CD14-positive monocyte (primary cell): Measurements from ENCODE around the gene ANGPTL4. TPM values are rescaled to one million over a fixed set of nuclear protein-coding genes. Genes with fewer than 3 reads are reported as not detected.
"Not testable (repeated sequence)": the region's sequence is repeated elsewhere in the genome, so short reads cannot be mapped to it uniquely, and the experiment has no call there.

ENCODE experiments used
- DNase-seq, 3 donors: peaks; one replicate each; pipeline ENCODE4 v3.0.0-alpha.2; 2011 to 2022
- H2AFZ ChIP-seq: 2 replicates; pipeline ENCODE4 v1.6.0; 2012; ENCODE audit warnings: mild to moderate bottlenecking, low read depth, low read length, inconsistent platforms; ENCODE audit not compliant: insufficient read depth, poor library complexity, severe bottlenecking
- H3K27ac ChIP-seq, 2 donors: 1 replicate in 1 of 2; 2 replicates in 1 of 2; pipeline ENCODE4 v1.5.1; 2012 to 2013; ENCODE audit warnings: low read length in 2 of 2, control low read depth in 1 of 2, inconsistent platforms in 1 of 2, low read depth in 1 of 2, mild to moderate bottlenecking in 1 of 2
- H3K27me3 ChIP-seq, 2 donors: one replicate each; pipeline versions ENCODE4 v1.6.0 to v1.6.1; 2011 to 2013; ENCODE audit warnings: low read length in 2 of 2; ENCODE audit not compliant: control insufficient read depth in 2 of 2, insufficient read depth in 2 of 2
- H3K36me3 ChIP-seq, 2 donors: replicated peaks in 1 of 2; 1 replicate in 1 of 2; 2 replicates in 1 of 2; pipeline versions ENCODE4 v1.5.1 to v1.6.1; 2012 to 2013; ENCODE audit warnings: low read length in 2 of 2, control low read depth in 1 of 2, inconsistent platforms in 1 of 2, mild to moderate bottlenecking in 1 of 2; ENCODE audit not compliant: insufficient read depth in 2 of 2, control insufficient read depth in 1 of 2
- H3K4me1 ChIP-seq, 2 donors: 1 replicate in 1 of 2; 2 replicates in 1 of 2; pipeline versions ENCODE4 v1.5.1 to v1.6.1; 2012 to 2013; ENCODE audit warnings: low read length in 2 of 2, control low read depth in 1 of 2, inconsistent platforms in 1 of 2, mild to moderate bottlenecking in 1 of 2, moderate library complexity in 1 of 2; ENCODE audit not compliant: insufficient read depth in 2 of 2, control insufficient read depth in 1 of 2
- H3K4me2 ChIP-seq: replicated peaks from 2 replicates; pipeline ENCODE3; 2012; ENCODE audit warnings: low read length, moderate library complexity, mild to moderate bottlenecking; ENCODE audit not compliant: poor library complexity, severe bottlenecking; ENCODE audit errors: extremely low read depth
- H3K4me3 ChIP-seq, 3 experiments: fragments of 200-600 bp in 1 of 3; sonication (generic) in 1 of 3; replicated peaks in 1 of 3; 1 replicate in 2 of 3; 2 replicates in 1 of 3; pipeline ENCODE4 v1.5.1; 2011 to 2013; ENCODE audit warnings: low read length in 3 of 3, mild to moderate bottlenecking in 3 of 3, control low read depth in 2 of 3, low read depth in 2 of 3, inconsistent platforms in 1 of 3, moderate library complexity in 1 of 3
- H3K79me2 ChIP-seq: 2 replicates; pipeline ENCODE4 v1.6.0; 2012; ENCODE audit warnings: mild to moderate bottlenecking, control low read depth, inconsistent platforms, low read length, moderate library complexity; ENCODE audit not compliant: insufficient read depth
- H3K9ac ChIP-seq: 2 replicates; pipeline ENCODE4 v1.6.0; 2017; ENCODE audit warnings: low read length, mild to moderate bottlenecking; ENCODE audit not compliant: insufficient read depth, poor library complexity, severe bottlenecking
- H3K9me3 ChIP-seq, 2 donors: replicated peaks in 1 of 2; 1 replicate in 1 of 2; 2 replicates in 1 of 2; pipeline versions ENCODE4 v1.5.1 to v1.6.1; 2012 to 2013; ENCODE audit warnings: low read length in 2 of 2, control low read depth in 1 of 2; ENCODE audit not compliant: control insufficient read depth in 1 of 2, insufficient read depth in 1 of 2
- H4K20me1 ChIP-seq: 2 replicates; pipeline ENCODE4 v1.6.0; 2012; ENCODE audit warnings: mild to moderate bottlenecking, low read length, control low read depth, moderate library complexity; ENCODE audit not compliant: insufficient read depth
- H3K27ac Mint-ChIP-seq, 7 donors: one replicate each; pipeline ENCODE4 v1.8.0; 2020; ENCODE audit warnings: mild to moderate bottlenecking in 7 of 7, mixed read lengths in 7 of 7, moderate library complexity in 6 of 7, inconsistent platforms in 2 of 7
- H3K27me3 Mint-ChIP-seq, 3 donors: one replicate each; pipeline ENCODE4 v1.8.0; 2021 to 2022; ENCODE audit warnings: low read depth in 3 of 3, mild to moderate bottlenecking in 3 of 3, mixed read lengths in 3 of 3, moderate library complexity in 3 of 3, inconsistent platforms in 1 of 3
- H3K36me3 Mint-ChIP-seq, 2 donors: one replicate each; pipeline ENCODE4 v1.8.0; 2020; ENCODE audit warnings: mixed read lengths in 2 of 2, inconsistent platforms in 1 of 2, mild to moderate bottlenecking in 1 of 2
- H3K4me1 Mint-ChIP-seq: one replicate; pipeline ENCODE4 v1.8.0; 2020; ENCODE audit warnings: mild to moderate bottlenecking, mixed read lengths
- H3K4me3 Mint-ChIP-seq, 2 donors: one replicate each; pipeline ENCODE4 v1.8.0; 2020; ENCODE audit warnings: mild to moderate bottlenecking in 2 of 2, mixed read lengths in 2 of 2, moderate library complexity in 1 of 2
- H3K9me3 Mint-ChIP-seq, 7 donors: one replicate each; pipeline ENCODE4 v1.8.0; 2020 to 2022; ENCODE audit warnings: mixed read lengths in 7 of 7, mild to moderate bottlenecking in 6 of 7, moderate library complexity in 6 of 7, inconsistent platforms in 2 of 7
- WGBS: methylation state at CpG from one replicate; pipeline ENCODE4 v1.1.5; 2013; ENCODE audit warnings: missing lambda C conversion rate; ENCODE audit not compliant: insufficient coverage; 5-methylcytosine and 5-hydroxymethylcytosine counted together
- intact Hi-C, 2 donors: fragments of 100-400 bp; cut with micrococcal nuclease; formaldehyde crosslinking; loops; one replicate each; pipeline versions ENCODE4 v1.15.0 to v1.15.1; 2023
- polyA plus RNA-seq, 3 donors: library from polyadenylated mRNA; depleted of rRNA in 1 of 3; unstranded in 2 of 3; stranded (reverse) in 1 of 3; fragments of 300-500 nt in 2 of 3; fragments of >200 nt in 1 of 3; fragmentation: Illumina TruSeq in 2 of 3; gene quantifications; 1 replicate in 2 of 3; 2 replicates in 1 of 3; pipeline ENCODE4 v1.2.3, GENCODE V29; 2012 to 2021
- TF ChIP-seq, protein P1 (sequence below): fragments of 200-600 bp; IDR thresholded peaks from one replicate; pipeline ENCODE4 v1.8.0; 2022; ENCODE audit warnings: antibody characterized with exemption, mild to moderate bottlenecking

ANGPTL4 gene
- polyA plus RNA-seq, 3 donors, result not detected

DNA sequence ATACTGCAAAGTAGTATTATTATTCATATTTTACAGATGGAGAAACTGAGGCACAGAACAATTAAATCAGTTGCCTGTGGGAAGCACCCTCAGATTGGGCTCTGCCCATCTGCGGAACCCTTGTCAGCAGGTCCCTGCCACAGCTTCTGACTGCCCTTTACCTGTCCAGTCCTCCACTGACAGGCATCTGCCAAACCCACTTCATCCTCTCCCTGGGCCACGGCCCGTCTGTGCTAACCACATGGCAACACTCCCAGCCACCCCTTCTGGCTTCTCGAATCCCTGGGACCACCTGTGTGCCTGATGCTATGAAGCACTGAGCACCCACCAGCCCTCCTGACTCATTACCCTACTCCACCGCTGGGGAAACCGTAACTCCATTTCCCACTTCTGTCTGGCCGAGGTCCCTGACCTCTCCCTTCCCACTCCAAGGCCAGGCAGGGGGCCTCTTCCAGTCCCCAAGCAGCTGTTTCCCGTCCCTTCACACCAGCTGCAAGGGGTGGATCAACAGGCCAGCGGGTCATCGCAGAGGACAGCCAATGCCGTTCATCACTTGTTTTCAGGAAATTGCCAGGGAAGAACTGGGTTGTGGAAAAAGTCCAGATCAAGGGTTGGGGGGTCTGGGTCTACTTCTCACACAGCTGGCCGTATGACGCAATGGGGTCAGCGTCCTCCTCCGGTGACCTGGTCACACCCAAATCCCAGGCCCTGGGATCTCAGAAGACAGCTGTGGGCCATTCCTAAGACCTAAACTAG lies 23.4 kb upstream of the ANGPTL4 start:
- H3K9me3 ChIP-seq, result peaks cover 0 to 5% of the 10 kb centered on the region in 2 donors
- H3K27ac ChIP-seq, result no peak overlapping the region
- TF ChIP-seq, protein P1, sequence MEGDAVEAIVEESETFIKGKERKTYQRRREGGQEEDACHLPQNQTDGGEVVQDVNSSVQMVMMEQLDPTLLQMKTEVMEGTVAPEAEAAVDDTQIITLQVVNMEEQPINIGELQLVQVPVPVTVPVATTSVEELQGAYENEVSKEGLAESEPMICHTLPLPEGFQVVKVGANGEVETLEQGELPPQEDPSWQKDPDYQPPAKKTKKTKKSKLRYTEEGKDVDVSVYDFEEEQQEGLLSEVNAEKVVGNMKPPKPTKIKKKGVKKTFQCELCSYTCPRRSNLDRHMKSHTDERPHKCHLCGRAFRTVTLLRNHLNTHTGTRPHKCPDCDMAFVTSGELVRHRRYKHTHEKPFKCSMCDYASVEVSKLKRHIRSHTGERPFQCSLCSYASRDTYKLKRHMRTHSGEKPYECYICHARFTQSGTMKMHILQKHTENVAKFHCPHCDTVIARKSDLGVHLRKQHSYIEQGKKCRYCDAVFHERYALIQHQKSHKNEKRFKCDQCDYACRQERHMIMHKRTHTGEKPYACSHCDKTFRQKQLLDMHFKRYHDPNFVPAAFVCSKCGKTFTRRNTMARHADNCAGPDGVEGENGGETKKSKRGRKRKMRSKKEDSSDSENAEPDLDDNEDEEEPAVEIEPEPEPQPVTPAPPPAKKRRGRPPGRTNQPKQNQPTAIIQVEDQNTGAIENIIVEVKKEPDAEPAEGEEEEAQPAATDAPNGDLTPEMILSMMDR, result no peak
- no peak for DNase-seq
- H3K4me3 ChIP-seq, result no peak overlapping the region
- intact Hi-C loops, result no loop called here
- peak overlapping the region in 1 of 7 donors; percentile 80 for H3K27ac Mint-ChIP-seq
- H3K36me3 ChIP-seq, result no peaks in the 10 kb centered on the region
- H3K4me1 ChIP-seq, result peaks cover 8 to 13% of the 10 kb centered on the region in 2 donors
- H3K9me3 Mint-ChIP-seq, result peaks cover 0 to 16% (median 5%) of the 10 kb centered on the region in 7 donors
- peaks cover 83 to 94% (median 88%) of the 10 kb centered on the region in 3 donors for H3K27me3 Mint-ChIP-seq
- no peaks in the 10 kb centered on the region for H3K36me3 Mint-ChIP-seq
- H3K79me2 ChIP-seq, result no peaks in the 10 kb centered on the region
- peaks cover 13% of the 10 kb centered on the region for H3K4me1 Mint-ChIP-seq
- H3K27me3 ChIP-seq, result peaks cover 47 to 77% of the 10 kb centered on the region in 2 donors
- no peak overlapping the region for H3K4me2 ChIP-seq
- H4K20me1 ChIP-seq, result no peaks in the 10 kb centered on the region
- H3K4me3 Mint-ChIP-seq, result peak overlapping the region in 1 of 2 donors; percentile 67
- H3K9ac ChIP-seq, result no peak overlapping the region
- 11% methylated on average over 15 of the region's 15 CpGs for WGBS
- H2AFZ ChIP-seq, result no peak overlapping the region

DNA sequence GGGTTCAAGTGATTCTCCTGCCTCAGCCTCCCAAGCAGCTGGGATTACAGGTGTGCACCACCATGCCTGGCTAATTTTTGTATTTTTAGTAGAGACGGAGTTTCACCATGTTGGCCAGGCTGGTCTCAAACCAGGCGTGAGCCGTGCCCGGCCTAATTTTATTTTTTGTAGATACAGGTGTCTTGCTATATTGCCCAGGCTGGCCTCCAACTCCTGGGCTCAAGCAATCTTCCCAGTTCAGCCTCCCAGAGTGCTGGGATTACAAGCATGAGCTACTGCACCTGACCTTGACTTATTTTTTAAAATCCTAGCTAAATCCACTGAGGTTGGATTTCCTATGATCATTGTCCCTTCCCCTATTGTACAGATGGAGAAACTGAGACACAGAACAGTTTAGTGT lies 22.5 kb upstream of the ANGPTL4 start:
- no CpG with 5 or more reads among the region's 4 CpGs for WGBS
- H3K27ac ChIP-seq, H3K27ac Mint-ChIP-seq, H3K79me2 ChIP-seq, H3K36me3 ChIP-seq, H3K9ac ChIP-seq, H3K4me3 ChIP-seq, H2AFZ ChIP-seq, intact Hi-C loops, H3K4me1 Mint-ChIP-seq, H3K4me2 ChIP-seq, H3K36me3 Mint-ChIP-seq, H3K9me3 ChIP-seq, DNase-seq, H4K20me1 ChIP-seq: not testable (repeated sequence)
- Histone ChIP-seq H3K4me1 (peaks cover 8 to 11% of the 10 kb centered on the region in 2 donors), H3K27me3 (peaks cover 38 to 68% of the 10 kb centered on the region in 2 donors)
- Mint-ChIP-seq H3K4me3 (peak overlapping the region in 1 of 2 donors; percentile 63), H3K27me3 (peaks cover 74 to 87% (median 80%) of the 10 kb centered on the region in 3 donors), H3K9me3 (peaks cover 0 to 16% (median 4%) of the 10 kb centered on the region in 7 donors)
